ENCODE measurements around the gene AMOTL2. TPM values are rescaled to one million over a fixed set of nuclear protein-coding genes. Genes with fewer than 3 reads are reported as not detected.

Gene AMOTL2
- total and polyA plus RNA-seq, 2 donors (not counting 3 experiments of a cell fraction or from before 2014, with no cell fraction given) = 130 to 145 TPM

- Histone ChIP-seq H3K36me3 (ENCODE audit: control insufficient read depth in 2 of 2, extremely low read depth in 1 of 2, insufficient read depth in 2 of 2, low read length in 2 of 2) (no peaks in the 10 kb centered on the region), H3K9me3 (replicated peaks; ENCODE audit: control insufficient read depth, insufficient read depth, low read length) (no peaks in the 10 kb centered on the region), H3K4me2 (ENCODE audit: insufficient read depth, low read length) (no peak overlapping the region), H2AFZ (ENCODE audit: low read depth, low read length) (no peak overlapping the region), H3K4me1 (ENCODE audit: control insufficient read depth, extremely low read depth, insufficient read depth, low read length) (peaks cover 22% of the 10 kb centered on the region), H3K4me3 (replicated peaks in 1 of 3; ENCODE audit: insufficient read depth in 1 of 3, low read depth in 1 of 3, low read length in 3 of 3) (no peak overlapping the region), H4K20me1 (replicated peaks; ENCODE audit: control insufficient read depth, extremely low read depth, insufficient read depth, low read length) (no peaks in the 10 kb centered on the region), H3K27me3 (ENCODE audit: control insufficient read depth in 2 of 2, insufficient read depth in 2 of 2, low read length in 2 of 2) (peaks cover 2 to 4% of the 10 kb centered on the region in 2 experiments), H3K9me1 (replicated peaks; ENCODE audit: control insufficient read depth, extremely low read depth, insufficient read depth, low read length) (no peaks in the 10 kb centered on the region), H3K79me2 (ENCODE audit: control insufficient read depth, insufficient read depth, low read length) (peaks cover 23% of the 10 kb centered on the region), H3K27ac (ENCODE audit: insufficient read depth, low read depth, low read length) (no peak overlapping the region), H3K9ac (replicated peaks; ENCODE audit: extremely low read depth, insufficient read depth, low read length) (no peak overlapping the region)
- TF ChIP-seq CTCF (IDR thresholded peaks at IDR 0.05; ENCODE audit: extremely low read depth in 1 of 2, insufficient read depth in 1 of 2, low read depth in 1 of 2, low read length in 2 of 2) (no peak), MAX (IDR thresholded peaks at IDR 0.05; ENCODE audit: insufficient read depth, insufficient read length) (no peak), POLR2AphosphoS5 (IDR thresholded peaks at IDR 0.05; ENCODE audit: insufficient read depth, low read depth, low read length) (no peak), JUN (IDR thresholded peaks at IDR 0.05; ENCODE audit: borderline replicate concordance, insufficient read depth, insufficient read length, low read depth) (no peak), GATA2 (IDR thresholded peaks at IDR 0.05; ENCODE audit: insufficient read depth, insufficient read length, low read depth, low read length) (no peak), EZH2 (IDR thresholded peaks at IDR 0.05; ENCODE audit: borderline replicate concordance, low read depth, low read length, severe bottlenecking) (no peak)
- no TSS peak for BruUV-seq (replicated peaks)
- no peak for DNase-seq (ENCODE audit: low read depth, low spot score)
- intact Hi-C loops (cut with micrococcal nuclease) (no loop called here), dilution Hi-C loops (cut with MboI; ENCODE audit: extremely low pct_ligation_motif_present, low sequenced_read_pairs) (no loop called here)
- POLR2A ChIA-PET = no interaction called here
- CTCF ChIA-PET = interaction anchor here (1.1 to 6.0 kb wide), 8 partner anchors 11 to 164 kb away, joined by 5 to 60 read pairs (median 12); no protein-coding TSS in a partner anchor
- no peak for FAIRE-seq
These were observed 2.7 kb upstream of the AMOTL2 start for GRCh38 chr3:134376786-134377426.

All from endothelial cell of umbilical vein (primary cell).